ENCODE measurements around the gene SARDH. TPM values are rescaled to one million over a fixed set of nuclear protein-coding genes. Genes with fewer than 3 reads are reported as not detected.

SARDH gene
- total RNA-seq, 2 experiments from 2014 or later: 5.5 to 5.6 TPM

DNA sequence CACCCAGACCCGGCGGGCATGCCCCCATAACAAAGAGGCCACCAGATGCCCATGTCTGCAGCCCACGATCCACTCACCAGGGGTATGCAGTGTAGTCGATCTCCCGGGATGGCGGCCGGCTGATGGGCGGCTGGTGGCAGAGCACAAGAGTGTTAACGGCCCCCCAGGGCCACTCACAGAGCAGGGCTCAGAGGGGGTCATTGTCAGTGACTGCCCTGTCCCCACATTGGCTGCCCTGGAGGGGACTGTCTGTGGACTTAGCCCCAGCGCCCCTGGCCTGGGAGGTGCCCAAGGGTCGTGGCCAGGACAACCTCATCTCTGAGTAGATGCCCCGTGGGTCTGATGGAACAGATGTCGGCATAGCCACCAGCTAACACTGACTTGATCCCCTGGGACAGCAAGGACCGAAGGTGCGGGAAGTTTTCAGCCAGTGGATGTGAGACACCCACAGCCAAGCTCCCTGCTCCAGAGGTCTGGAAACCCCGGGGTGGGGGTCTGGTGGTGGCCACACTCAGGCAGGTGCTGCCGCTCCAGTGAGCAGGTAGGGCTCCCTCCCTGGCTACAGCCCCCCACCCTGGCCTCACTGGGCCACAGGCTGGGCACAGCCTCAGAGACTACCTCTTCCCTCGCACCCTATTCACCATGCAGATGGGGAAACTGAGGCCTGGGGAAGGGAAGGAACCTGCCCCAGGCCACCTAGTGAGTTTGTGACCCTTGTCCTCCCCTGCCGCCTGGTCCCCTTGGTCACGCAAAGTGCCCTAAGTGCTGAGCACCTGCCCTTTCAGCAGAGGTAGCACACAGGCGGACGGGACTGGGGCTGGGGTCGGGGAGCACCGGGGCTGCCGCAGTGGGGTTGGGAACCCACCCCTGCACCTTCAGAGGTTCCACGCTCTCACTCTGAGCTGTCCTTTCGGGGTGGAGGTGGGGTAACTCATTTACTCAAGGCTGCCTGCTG lies 38.1 kb upstream of the SARDH start:
- TF ChIP-seq, protein P1, sequence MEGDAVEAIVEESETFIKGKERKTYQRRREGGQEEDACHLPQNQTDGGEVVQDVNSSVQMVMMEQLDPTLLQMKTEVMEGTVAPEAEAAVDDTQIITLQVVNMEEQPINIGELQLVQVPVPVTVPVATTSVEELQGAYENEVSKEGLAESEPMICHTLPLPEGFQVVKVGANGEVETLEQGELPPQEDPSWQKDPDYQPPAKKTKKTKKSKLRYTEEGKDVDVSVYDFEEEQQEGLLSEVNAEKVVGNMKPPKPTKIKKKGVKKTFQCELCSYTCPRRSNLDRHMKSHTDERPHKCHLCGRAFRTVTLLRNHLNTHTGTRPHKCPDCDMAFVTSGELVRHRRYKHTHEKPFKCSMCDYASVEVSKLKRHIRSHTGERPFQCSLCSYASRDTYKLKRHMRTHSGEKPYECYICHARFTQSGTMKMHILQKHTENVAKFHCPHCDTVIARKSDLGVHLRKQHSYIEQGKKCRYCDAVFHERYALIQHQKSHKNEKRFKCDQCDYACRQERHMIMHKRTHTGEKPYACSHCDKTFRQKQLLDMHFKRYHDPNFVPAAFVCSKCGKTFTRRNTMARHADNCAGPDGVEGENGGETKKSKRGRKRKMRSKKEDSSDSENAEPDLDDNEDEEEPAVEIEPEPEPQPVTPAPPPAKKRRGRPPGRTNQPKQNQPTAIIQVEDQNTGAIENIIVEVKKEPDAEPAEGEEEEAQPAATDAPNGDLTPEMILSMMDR (IDR thresholded peaks at IDR 0.05): no peak
- Mint-ChIP-seq H3K4me3 (no peak overlapping the region), H3K27ac (no peak overlapping the region), H3K27me3 (no peaks in the 10 kb centered on the region), H3K36me3 (ENCODE audit: low read depth) (no peaks in the 10 kb centered on the region), H3K4me1 (ENCODE audit: low read depth) (no peaks in the 10 kb centered on the region), H3K9me3 (no peaks in the 10 kb centered on the region)
- DNase-seq (no peak), ATAC-seq (no peak)
- ChIA-PET CTCF (interaction anchor here (1.0 to 1.3 kb wide), 2 partner anchors 34 to 180 kb away, joined by 4 read pairs; no protein-coding TSS in a partner anchor), POLR2A (no interaction called here)
- intact Hi-C loops (cut with micrococcal nuclease): no loop called here

DNA sequence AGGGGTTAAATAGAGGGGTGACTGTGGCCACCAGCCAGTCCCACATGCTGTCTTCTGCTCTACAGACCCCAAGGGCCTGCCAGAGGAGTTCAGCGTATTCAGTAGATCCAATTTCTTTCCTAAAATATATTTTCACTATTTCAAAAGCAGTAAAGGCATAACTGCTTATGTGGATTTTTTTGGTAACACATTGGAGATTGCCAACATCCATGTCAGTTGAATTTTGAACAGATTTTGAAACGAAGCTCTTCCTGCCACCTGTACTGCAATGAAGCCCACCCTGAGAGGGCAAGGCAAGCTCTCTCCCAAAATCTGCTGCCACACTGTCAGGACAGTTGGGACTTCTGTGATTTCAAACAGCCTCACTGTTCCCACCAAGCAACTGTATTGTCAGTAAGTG lies 37.1 kb upstream of the SARDH start:
- TF ChIP-seq, protein P1 (IDR thresholded peaks at IDR 0.05): no peak
- intact Hi-C loops (cut with micrococcal nuclease): no loop called here
- Mint-ChIP-seq H3K4me1 (ENCODE audit: low read depth) (no peaks in the 10 kb centered on the region), H3K27ac (no peak overlapping the region), H3K4me3 (no peak overlapping the region), H3K9me3 (no peaks in the 10 kb centered on the region), H3K36me3 (ENCODE audit: low read depth) (no peaks in the 10 kb centered on the region), H3K27me3 (no peaks in the 10 kb centered on the region)
- ATAC-seq (no peak), DNase-seq (no peak)
- CTCF ChIA-PET: interaction anchor here (2.7 kb wide), 1 partner anchor 33 kb away, joined by 8 read pairs; no protein-coding TSS in a partner anchor
- POLR2A ChIA-PET: no interaction called here

DNA sequence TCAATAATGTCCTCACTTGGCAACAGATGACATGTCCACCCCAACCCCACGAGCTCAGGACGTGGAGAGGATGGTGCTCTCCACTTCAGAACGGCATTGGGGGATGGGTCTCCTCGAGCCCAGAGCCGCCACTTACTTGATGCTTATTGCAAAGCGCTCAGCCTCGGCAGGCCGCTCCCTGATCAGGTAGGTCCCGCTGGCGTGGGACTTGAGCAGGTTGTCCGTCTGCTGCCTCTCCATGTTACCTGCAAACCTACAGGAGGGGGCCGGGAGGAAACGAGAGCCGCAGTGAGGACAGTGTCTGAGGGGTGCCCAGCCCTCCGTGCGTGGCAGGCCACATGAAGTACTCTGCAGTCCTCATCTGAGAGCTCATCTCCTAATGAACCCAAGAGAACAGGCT lies 36.6 kb upstream of the SARDH start:
- intact Hi-C loops (cut with micrococcal nuclease): no loop called here
- Mint-ChIP-seq H3K36me3 (ENCODE audit: low read depth) (no peaks in the 10 kb centered on the region), H3K27me3 (no peaks in the 10 kb centered on the region), H3K27ac (no peak overlapping the region), H3K4me3 (no peak overlapping the region), H3K4me1 (ENCODE audit: low read depth) (no peaks in the 10 kb centered on the region), H3K9me3 (no peaks in the 10 kb centered on the region)
- DNase-seq: no peak
- CTCF ChIA-PET: interaction anchor here (2.3 to 2.7 kb wide), 2 partner anchors 7 to 32 kb away, joined by 8 to 15 read pairs; no protein-coding TSS in a partner anchor
- POLR2A ChIA-PET: no interaction called here
- ATAC-seq: no peak
- TF ChIP-seq, protein P1 (IDR thresholded peaks at IDR 0.05): no peak

DNA sequence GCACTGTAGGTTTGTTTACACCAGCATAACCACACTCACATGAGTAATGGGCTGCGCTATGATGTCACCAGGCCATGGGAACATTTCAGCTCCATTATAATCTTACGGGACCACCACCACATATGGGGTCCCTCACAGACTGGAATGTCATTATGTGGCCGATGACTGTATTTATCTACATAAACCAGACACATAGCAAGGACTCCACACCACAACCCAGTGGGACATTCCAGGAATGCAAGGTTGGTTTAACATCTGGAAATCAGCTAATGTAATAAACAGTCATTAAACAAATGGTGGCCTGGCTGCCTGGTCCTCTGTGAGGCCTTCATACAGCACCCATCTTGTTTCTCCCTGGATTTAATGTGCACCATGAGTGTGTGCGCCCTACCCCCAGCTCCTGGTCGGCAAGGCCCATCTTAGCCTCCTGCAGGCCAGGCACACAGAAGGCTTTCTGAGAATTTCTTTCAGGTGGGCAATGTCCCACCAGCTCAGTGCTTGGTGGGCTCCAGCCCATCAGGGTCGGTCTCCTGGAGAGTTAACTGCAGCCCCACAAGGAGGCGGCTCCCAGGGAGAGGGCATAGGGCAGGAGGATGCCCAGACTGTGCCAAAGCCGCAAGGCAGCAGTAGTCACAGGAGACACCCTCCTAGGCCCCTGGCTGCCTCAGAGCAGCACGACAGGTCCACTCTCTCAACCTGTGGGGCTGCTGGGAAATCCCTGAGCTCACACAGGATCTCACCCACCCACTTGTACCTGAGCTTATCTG lies 35.9 kb upstream of the SARDH start:
- ATAC-seq (no peak), DNase-seq (no peak)
- Mint-ChIP-seq H3K4me3 (no peak overlapping the region), H3K36me3 (ENCODE audit: low read depth) (no peaks in the 10 kb centered on the region), H3K4me1 (ENCODE audit: low read depth) (no peaks in the 10 kb centered on the region), H3K27me3 (no peaks in the 10 kb centered on the region), H3K9me3 (no peaks in the 10 kb centered on the region), H3K27ac (no peak overlapping the region)
- ChIA-PET POLR2A (no interaction called here), CTCF (interaction anchor here (1.9 to 2.7 kb wide), 3 partner anchors 8 to 220 kb away, joined by 8 to 15 read pairs (median 8); no protein-coding TSS in a partner anchor)
- TF ChIP-seq, protein P1 (IDR thresholded peaks at IDR 0.05): no peak
- intact Hi-C loops (cut with micrococcal nuclease): no loop called here

Measured in activated CD8-positive, alpha-beta T cell treated with anti-CD3 and anti-CD28 coated beads for 36 hours (primary cell).